Stomach smooth muscle (tissue), 2 donors: ENCODE measurements around the gene MIF4GD.

Experiments
- H3K27ac ChIP-seq: one replicate; pipeline ENCODE4 v1.7.0; 2013; ENCODE audit warnings: mild to moderate bottlenecking, low read length, inconsistent platforms
- H3K27me3 ChIP-seq, 2 donors: one replicate each; pipeline ENCODE4 v1.7.0; 2013; ENCODE audit warnings: low read length in 2 of 2; ENCODE audit not compliant: insufficient read depth in 2 of 2, control insufficient read depth in 1 of 2
- H3K36me3 ChIP-seq, 2 donors: one replicate each; pipeline ENCODE4 v1.7.0; 2013; ENCODE audit warnings: low read length in 2 of 2; ENCODE audit not compliant: control insufficient read depth in 2 of 2, insufficient read depth in 2 of 2
- H3K4me1 ChIP-seq: one replicate; pipeline ENCODE4 v1.7.0; 2013; ENCODE audit warnings: low read length; ENCODE audit not compliant: control insufficient read depth, insufficient read depth
- H3K4me3 ChIP-seq, 2 donors: one replicate each; pipeline ENCODE4 v1.7.0; 2013; ENCODE audit warnings: low read length in 2 of 2
- H3K9ac ChIP-seq, 2 donors: one replicate each; pipeline ENCODE4 v1.7.0; 2013; ENCODE audit warnings: low read length in 2 of 2, mild to moderate bottlenecking in 1 of 2
- H3K9me3 ChIP-seq, 2 donors: one replicate each; pipeline ENCODE4 v1.7.0; 2013; ENCODE audit warnings: low read length in 2 of 2; ENCODE audit not compliant: control insufficient read depth in 2 of 2
- donor health status: healthy.
- donor health status: Pancreatic carcinoma.

Gene MIF4GD

GRCh38 chr17:75269844-75270217, 1.2 kb downstream of the MIF4GD start:
- Histone ChIP-seq H3K27me3 (no peaks in the 10 kb centered on the region), H3K36me3 (peaks cover 20 to 23% of the 10 kb centered on the region in 2 donors), H3K4me3 (peak overlapping the region; percentile 79 to 86), H3K27ac (peak overlapping the region; percentile 85), H3K4me1 (peaks cover 38% of the 10 kb centered on the region), H3K9ac (peak overlapping the region; percentile 88 to 90), H3K9me3 (no peaks in the 10 kb centered on the region)

GRCh38 chr17:75267411-75268232, 3.4 kb downstream of the MIF4GD start:
- Histone ChIP-seq H3K27ac (no peak overlapping the region), H3K4me3 (no peak overlapping the region), H3K36me3 (peaks cover 26 to 28% of the 10 kb centered on the region in 2 donors), H3K9ac (no peak overlapping the region), H3K27me3 (no peaks in the 10 kb centered on the region), H3K4me1 (peaks cover 33% of the 10 kb centered on the region), H3K9me3 (no peaks in the 10 kb centered on the region)

GRCh38 chr17:75267153-75267410, 3.9 kb downstream of the MIF4GD start:
- Histone ChIP-seq H3K9ac (no peak overlapping the region), H3K27me3 (no peaks in the 10 kb centered on the region), H3K4me3 (no peak overlapping the region), H3K27ac (no peak overlapping the region), H3K36me3 (peaks cover 26 to 28% of the 10 kb centered on the region in 2 donors), H3K4me1 (peaks cover 33% of the 10 kb centered on the region), H3K9me3 (no peaks in the 10 kb centered on the region)

GRCh38 chr17:75266316-75267152, 4.5 kb downstream of the MIF4GD start:
- Histone ChIP-seq H3K4me3 (no peak overlapping the region), H3K27ac (no peak overlapping the region), H3K9me3 (no peaks in the 10 kb centered on the region), H3K4me1 (peaks cover 28% of the 10 kb centered on the region), H3K36me3 (peaks cover 26 to 28% of the 10 kb centered on the region in 2 donors), H3K27me3 (no peaks in the 10 kb centered on the region), H3K9ac (no peak overlapping the region)

- Histone ChIP-seq H3K9me3 (no peaks in the 10 kb centered on the region), H3K27me3 (no peaks in the 10 kb centered on the region), H3K4me1 (peaks cover 28% of the 10 kb centered on the region), H3K9ac (no peak overlapping the region), H3K4me3 (no peak overlapping the region), H3K27ac (no peak overlapping the region), H3K36me3 (peaks cover 26 to 28% of the 10 kb centered on the region in 2 donors)
Measured at GRCh38 chr17:75265614-75266315, 5.3 kb downstream of the MIF4GD start.

- Histone ChIP-seq H3K27me3 (no peaks in the 10 kb centered on the region), H3K36me3 (peaks cover 26 to 28% of the 10 kb centered on the region in 2 donors), H3K9ac (peak overlapping the region in 1 of 2 donors; percentile 97), H3K4me1 (peaks cover 36% of the 10 kb centered on the region), H3K27ac (no peak overlapping the region), H3K4me3 (no peak overlapping the region), H3K9me3 (no peaks in the 10 kb centered on the region)
Measured at GRCh38 chr17:75263055-75263454, 8.0 kb downstream of the MIF4GD start.

GRCh38 chr17:75262112-75262606, 8.9 kb downstream of the MIF4GD start:
- Histone ChIP-seq H3K4me1 (peaks cover 32% of the 10 kb centered on the region), H3K9me3 (no peaks in the 10 kb centered on the region), H3K27me3 (no peaks in the 10 kb centered on the region), H3K36me3 (peaks cover 25 to 26% of the 10 kb centered on the region in 2 donors), H3K9ac (peak overlapping the region; percentile 97 to 99), H3K27ac (peak overlapping the region; percentile 96), H3K4me3 (peak overlapping the region; percentile 94 to 98)

GRCh38 chr17:75261336-75262111, 9.5 kb downstream of the MIF4GD start, which contains the start of the genes GGA3 and MRPS7:
Gene GGA3 (minus strand): TSS chr17:75261606. CDS start chr17:75261587, 19 bp downstream.
Gene MRPS7 (plus strand): TSS chr17:75261879. CDS start chr17:75261901, 22 bp downstream.
- peaks cover 32% of the 10 kb centered on the region for H3K4me1 ChIP-seq
- H3K4me3 ChIP-seq: peak within 1 kb of the TSS; percentile 94 to 98
- H3K9ac ChIP-seq: peak within 1 kb of the TSS; percentile 97 to 99
- no peaks in the 10 kb centered on the region for H3K27me3 ChIP-seq
- no peaks in the 10 kb centered on the region for H3K9me3 ChIP-seq
- H3K36me3 ChIP-seq: peaks cover 19% of the 10 kb centered on the region in 2 donors
- peak within 1 kb of the TSS; percentile 96 for H3K27ac ChIP-seq

GRCh38 chr17:75260641-75261335, 10.2 kb downstream of the MIF4GD start:
- Histone ChIP-seq H3K9ac (peak overlapping the region; percentile 97 to 99), H3K36me3 (peaks cover 12% of the 10 kb centered on the region in 2 donors), H3K9me3 (no peaks in the 10 kb centered on the region), H3K4me3 (peak overlapping the region; percentile 94 to 98), H3K27ac (peak overlapping the region; percentile 96), H3K27me3 (no peaks in the 10 kb centered on the region), H3K4me1 (peaks cover 32% of the 10 kb centered on the region)
